GM18507 (cell line): ENCODE data around the gene PUM1.
"Not testable (repeated sequence)": the region's sequence is repeated elsewhere in the genome, so short reads cannot be mapped to it uniquely, and the experiment has no call there.

Experiments
- DNase-seq: peaks from one replicate; pipeline ENCODE4 v3.0.0; 2011; ENCODE audit warnings: low read depth; ENCODE audit not compliant: insufficient read length; ENCODE audit errors: extremely low spot score
- FAIRE-seq: peaks from 2 replicates; lab custom pipeline; 2011; peaks lifted over from hg19 to GRCh38; lab: Jason Lieb, UNC

PUM1 gene

GRCh38 chr1:30975217-30975616, 90.3 kb downstream of the PUM1 start:
- peak; percentile 21 for FAIRE-seq
- DNase-seq, result no peak

- FAIRE-seq (no peak), DNase-seq (no peak)
Observed at GRCh38 chr1:30974536-30974935, 91.0 kb downstream of the PUM1 start.

- not testable (repeated sequence) for DNase-seq, FAIRE-seq
Observed at GRCh38 chr1:30972349-30972748, 93.2 kb downstream of the PUM1 start.

DNA sequence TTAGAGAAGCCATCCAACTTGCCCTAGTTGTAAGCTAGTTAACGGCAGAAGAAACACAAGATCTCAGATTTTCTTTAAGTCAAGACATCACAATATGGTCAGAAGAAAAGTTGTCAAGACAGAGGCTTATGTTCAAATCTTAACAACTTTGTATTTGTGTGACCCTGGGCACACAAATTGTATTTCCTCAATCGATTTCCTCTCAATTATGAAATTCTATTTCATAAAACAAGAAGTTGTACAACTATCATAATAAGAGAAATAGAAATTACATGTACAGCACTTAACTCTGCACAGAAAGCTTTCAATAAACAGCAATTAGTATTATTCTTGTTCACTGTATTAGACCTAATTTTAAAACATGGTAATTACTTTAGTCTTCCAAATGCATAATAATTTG, 94.0 kb downstream of the PUM1 start:
- no peak for FAIRE-seq
- no peak for DNase-seq

GRCh38 chr1:30969903-30970302, 95.6 kb downstream of the PUM1 start:
- peak; percentile 57 for FAIRE-seq
- no peak for DNase-seq

DNA sequence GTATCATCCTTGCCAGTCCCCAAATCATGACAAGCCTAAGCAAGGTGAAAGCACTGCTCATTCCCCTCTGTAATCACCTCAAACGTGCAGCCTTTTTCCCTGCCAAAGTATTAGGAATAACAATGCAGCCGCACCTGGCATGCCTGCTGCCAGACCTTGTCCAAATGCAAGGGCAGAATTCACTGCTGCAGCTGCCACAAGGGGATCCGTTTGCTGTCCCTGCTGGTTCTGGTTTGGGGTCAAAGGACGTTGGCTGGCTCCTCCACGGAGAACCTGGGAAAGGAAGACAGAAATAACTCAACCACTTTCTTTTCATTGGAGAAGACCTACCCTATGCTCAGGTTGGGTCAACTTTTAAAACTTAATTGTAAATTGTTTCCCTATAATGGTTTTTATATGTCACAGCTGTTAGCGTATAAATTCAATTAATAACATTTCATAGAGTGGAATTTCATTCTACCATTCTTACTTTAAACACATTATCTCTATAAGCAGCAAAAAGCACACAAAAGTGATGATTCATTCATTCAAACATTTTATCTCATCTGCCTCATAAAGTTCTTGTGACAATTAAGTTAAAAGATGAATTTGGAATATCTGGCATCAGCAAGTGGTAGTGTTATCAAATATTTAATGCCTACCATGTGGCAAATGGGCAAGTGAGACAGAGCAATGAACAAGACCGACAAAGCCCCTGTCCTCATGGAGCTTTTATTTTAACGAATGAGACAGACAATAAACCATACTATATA, 97.1 kb downstream of the PUM1 start:
- no peak for DNase-seq
- FAIRE-seq, result no peak

DNA sequence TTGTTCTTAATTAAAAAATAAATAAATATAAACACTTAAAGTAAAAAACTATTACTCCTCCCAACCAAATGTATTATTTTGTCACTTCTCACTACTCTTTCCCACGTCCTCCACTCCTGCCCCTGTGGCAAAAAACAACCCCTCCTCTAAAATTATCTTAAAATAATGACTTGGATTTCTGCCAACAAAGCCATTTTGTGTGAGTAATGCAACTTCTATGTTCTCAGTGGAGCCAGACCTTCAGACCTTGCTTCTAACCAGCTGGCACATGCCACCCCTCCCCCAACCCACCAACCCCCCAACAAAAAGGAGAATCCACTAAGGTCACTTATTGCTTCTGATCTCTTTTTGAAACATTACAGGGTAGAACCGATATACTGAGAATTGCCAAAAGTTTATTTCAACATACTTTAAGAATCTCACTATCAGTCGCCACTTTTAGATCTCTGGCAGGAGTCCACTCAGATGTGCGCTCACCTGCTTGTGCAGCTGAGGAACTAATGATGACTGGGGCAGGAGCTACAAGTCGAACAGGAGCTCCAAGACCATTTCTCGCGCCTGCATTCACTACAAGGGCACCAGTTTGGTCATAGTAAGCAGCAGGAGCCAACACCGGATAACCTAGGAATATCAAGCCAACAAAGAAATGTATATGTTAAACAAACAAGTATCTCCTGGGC, 98.7 kb downstream of the PUM1 start:
- DNase-seq (no peak), FAIRE-seq (no peak)

GRCh38 chr1:30965924-30966599, 99.5 kb downstream of the PUM1 start:
- FAIRE-seq (no peak), DNase-seq (no peak)

- FAIRE-seq, result no peak
- DNase-seq, result no peak
Observed at GRCh38 chr1:30964706-30965105, 100.8 kb downstream of the PUM1 start.

- FAIRE-seq (peak; percentile 54), DNase-seq (no peak)
Observed at GRCh38 chr1:30962609-30963508, 102.7 kb downstream of the PUM1 start.

DNA sequence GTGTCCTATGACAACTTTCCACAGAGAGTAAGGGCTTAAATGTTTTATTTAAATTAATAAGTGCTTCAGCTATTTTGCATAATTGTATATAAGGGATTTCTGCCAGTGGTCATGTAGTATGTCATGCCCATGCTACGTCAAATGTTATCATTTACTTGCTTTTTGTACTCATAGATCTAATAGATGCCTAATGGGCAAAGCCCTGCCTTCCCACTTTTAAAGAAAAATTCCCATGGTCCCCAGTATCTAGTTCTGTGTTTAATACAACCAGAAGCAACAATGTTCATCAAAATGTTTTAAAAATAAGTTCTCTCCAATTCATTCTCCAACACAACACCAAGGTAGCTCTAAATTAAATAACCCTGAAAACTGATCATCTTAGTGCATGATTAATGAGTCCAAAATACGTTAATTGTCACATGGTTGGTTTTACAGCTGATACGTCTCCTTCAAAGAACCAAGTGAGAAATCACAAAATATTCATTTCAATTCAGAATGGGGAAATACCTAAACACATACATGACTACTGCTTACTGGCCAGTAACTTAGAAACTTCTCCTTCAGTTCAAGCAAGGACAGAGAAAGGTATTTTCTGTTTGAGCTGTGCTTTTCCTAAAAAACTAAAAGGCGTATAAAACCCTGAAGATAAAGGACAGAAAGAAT, 107.8 kb downstream of the PUM1 start:
- no peak for DNase-seq
- FAIRE-seq, result peak; percentile 52

DNA sequence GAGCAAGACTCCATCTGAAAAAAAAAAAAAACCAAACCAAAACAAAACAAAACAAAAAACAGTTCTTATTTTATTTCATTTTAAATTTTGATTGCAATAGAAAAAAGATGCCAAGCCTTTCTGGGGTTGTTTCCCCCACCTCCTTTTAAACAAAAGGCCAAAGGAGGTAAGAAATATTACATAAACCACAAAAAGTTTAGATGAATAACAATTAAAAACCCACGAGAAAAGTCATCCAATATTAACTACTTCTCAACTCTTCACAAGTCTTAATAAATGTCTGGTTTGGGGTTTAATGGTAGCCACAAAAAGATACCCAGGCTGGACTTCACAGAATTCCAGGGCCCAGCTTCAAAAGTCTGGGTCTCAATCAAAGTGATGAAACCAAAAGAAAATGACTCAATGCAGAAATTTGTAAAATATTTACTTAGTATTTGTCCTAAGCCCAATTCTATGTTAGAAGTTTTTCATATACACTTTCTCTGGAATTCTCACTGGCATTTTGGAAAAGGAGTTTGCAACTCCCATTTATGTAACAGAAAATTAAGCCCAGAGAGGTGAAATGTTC, 110.0 kb downstream of the PUM1 start:
- no peak for DNase-seq
- peak; percentile 12 for FAIRE-seq

DNA sequence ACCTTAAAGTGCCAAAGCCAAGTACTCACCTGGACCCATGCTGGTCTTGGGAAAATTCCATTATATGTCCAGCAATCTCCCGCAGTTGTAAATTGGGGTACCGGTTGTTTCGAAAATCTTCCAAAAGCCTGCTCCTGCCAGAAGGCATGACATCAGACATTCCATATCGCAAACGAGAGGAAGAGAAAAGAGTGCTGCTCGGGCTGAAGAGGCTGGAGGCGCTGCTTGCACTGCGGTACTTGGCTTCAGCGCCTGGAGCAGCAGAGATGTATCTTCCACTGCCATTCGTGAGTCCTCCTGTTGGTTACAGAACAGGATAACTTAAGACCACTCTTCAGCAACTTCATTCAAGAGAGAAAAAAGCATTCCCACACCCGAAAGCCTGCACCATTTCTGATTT, 111.8 kb downstream of the PUM1 start:
- FAIRE-seq (no peak), DNase-seq (no peak)

GRCh38 chr1:30952098-30952497, 113.4 kb downstream of the PUM1 start:
- FAIRE-seq (no peak), DNase-seq (no peak)

GRCh38 chr1:30950700-30951099, 114.8 kb downstream of the PUM1 start:
- DNase-seq (no peak), FAIRE-seq (no peak)

DNA sequence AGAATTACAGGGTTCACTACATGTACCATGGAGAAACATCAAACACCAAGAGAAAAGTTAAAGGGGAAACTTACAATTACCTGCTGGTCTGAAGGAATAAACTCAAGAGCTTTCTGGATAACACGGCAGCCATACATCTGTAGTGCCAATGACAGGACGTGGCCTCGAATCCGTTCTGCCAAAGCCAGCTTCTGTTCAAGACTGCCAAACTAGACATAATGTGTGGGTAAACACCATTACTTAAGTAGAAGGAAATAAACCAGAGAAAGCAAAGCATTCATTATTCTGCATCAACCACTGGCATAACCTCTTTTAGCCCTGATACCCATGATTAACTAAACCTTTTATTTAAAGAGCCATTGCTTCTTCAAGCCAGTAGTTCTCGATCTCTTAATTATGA, 115.5 kb downstream of the PUM1 start:
- no peak for FAIRE-seq
- no peak for DNase-seq

DNA sequence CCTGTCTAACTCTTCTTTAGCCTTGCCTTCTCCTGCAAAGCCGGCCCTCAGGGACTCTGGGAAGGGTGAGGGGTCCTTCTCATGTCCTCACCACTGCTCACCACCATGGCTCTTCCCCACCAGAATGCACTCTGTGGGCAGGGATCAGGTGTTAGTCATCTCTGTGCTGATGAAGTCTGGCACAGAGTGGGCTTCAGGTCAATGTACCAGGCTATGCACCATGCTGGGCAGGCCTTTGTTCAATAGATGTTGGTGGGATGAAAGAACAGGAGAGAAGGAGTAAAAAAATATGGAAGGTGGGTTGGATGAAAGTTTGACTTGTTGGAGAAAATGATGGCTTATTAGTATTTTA, 116.1 kb downstream of the PUM1 start:
- not testable (repeated sequence) for DNase-seq, FAIRE-seq

GRCh38 chr1:30948813-30949486, 116.6 kb downstream of the PUM1 start:
- peak; percentile 42 for FAIRE-seq
- not testable (repeated sequence) for DNase-seq
